Erythroblast (primary cell): ENCODE results near the gene CELSR2.

Source experiments
- GATA1 ChIP-seq: IDR thresholded peaks from 2 replicates; pipeline ENCODE4 v1.6.1; 2011; ENCODE audit warnings: low read depth, mild to moderate bottlenecking, control low read depth, low read length, moderate library complexity
- POLR2A ChIP-seq: IDR thresholded peaks from 2 replicates; pipeline ENCODE4 v1.6.1; 2011; ENCODE audit warnings: mild to moderate bottlenecking, low read length

DNA sequence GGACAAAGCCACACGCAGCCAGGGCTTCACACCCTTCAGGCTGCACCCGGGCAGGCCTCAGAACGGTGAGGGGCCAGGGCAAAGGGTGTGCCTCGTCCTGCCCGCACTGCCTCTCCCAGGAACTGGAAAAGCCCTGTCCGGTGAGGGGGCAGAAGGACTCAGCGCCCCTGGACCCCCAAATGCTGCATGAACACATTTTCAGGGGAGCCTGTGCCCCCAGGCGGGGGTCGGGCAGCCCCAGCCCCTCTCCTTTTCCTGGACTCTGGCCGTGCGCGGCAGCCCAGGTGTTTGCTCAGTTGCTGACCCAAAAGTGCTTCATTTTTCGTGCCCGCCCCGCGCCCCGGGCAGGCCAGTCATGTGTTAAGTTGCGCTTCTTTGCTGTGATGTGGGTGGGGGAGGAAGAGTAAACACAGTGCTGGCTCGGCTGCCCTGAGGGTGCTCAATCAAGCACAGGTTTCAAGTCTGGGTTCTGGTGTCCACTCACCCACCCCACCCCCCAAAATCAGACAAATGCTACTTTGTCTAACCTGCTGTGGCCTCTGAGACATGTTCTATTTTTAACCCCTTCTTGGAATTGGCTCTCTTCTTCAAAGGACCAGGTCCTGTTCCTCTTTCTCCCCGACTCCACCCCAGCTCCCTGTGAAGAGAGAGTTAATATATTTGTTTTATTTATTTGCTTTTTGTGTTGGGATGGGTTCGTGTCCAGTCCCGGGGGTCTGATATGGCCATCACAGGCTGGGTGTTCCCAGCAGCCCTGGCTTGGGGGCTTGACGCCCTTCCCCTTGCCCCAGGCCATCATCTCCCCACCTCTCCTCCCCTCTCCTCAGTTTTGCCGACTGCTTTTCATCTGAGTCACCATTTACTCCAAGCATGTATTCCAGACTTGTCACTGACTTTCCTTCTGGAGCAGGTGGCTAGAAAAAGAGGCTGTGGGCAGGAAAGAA lies 25.5 kb downstream of the CELSR2 start:
- TF ChIP-seq POLR2A (no peak), GATA1 (no peak)
